H1 (cell line): ENCODE measurements around the gene PLCXD1.

Experiments used
- EZH2 ChIP-seq: fragments of 200-600 bp; sonication (generic); IDR thresholded peaks from 2 replicates; pipeline ENCODE4 v1.7.1; 2012; ENCODE audit warnings: low read depth, mild to moderate bottlenecking, moderate library complexity, low read length, inconsistent platforms; ENCODE audit not compliant: severe bottlenecking
- GABPA ChIP-seq: IDR thresholded peaks from 2 replicates; pipeline ENCODE4 v1.6.1; 2011; ENCODE audit warnings: mild to moderate bottlenecking, low read length, moderate library complexity, borderline replicate concordance; ENCODE audit not compliant: insufficient read depth
- JUN ChIP-seq: IDR thresholded peaks from 2 replicates; pipeline ENCODE4 v1.6.1; 2011; ENCODE audit warnings: low read depth, mild to moderate bottlenecking, improper control_type of control experiment, low read length
- MAFK ChIP-seq: IDR thresholded peaks from 2 replicates; pipeline ENCODE4 v1.6.1; 2012; ENCODE audit warnings: low read depth, mild to moderate bottlenecking, improper control_type of control experiment, low read length
- POLR2A ChIP-seq, 2 experiments: IDR thresholded peaks; 1 replicate in 1 of 2; 2 replicates in 1 of 2; pipeline ENCODE4 v1.6.1; 2011; ENCODE audit warnings: low read depth in 2 of 2, low read length in 2 of 2, mild to moderate bottlenecking in 2 of 2; ENCODE audit errors: control extremely low read depth in 1 of 2
- RFX5 ChIP-seq: IDR thresholded peaks from 2 replicates; pipeline ENCODE4 v1.6.1; 2011; ENCODE audit warnings: low read depth, low read length, improper control_type of control experiment, borderline replicate concordance
- SP1 ChIP-seq: IDR thresholded peaks from 2 replicates; pipeline ENCODE4 v1.6.1; 2011; ENCODE audit warnings: low read depth, low read length
- YY1 ChIP-seq: IDR thresholded peaks from 2 replicates; pipeline ENCODE4 v1.6.1; 2011; ENCODE audit warnings: low read depth, mild to moderate bottlenecking, low read length
- TF ChIP-seq, protein P1 (sequence below), 3 experiments: IDR thresholded peaks; 1 replicate in 2 of 3; 2 replicates in 1 of 3; pipeline versions ENCODE4 v1.5.1 to v1.6.1; 2011; ENCODE audit warnings: low read length in 3 of 3, mild to moderate bottlenecking in 3 of 3, inconsistent platforms in 2 of 3, low read depth in 1 of 3, moderate library complexity in 1 of 3; ENCODE audit not compliant: insufficient read depth in 1 of 3; ENCODE audit errors: control extremely low read depth in 1 of 3
- TF ChIP-seq, protein P2 (sequence below): IDR thresholded peaks from 2 replicates; pipeline ENCODE4 v1.6.1; 2012; ENCODE audit warnings: inconsistent platforms

DNA sequence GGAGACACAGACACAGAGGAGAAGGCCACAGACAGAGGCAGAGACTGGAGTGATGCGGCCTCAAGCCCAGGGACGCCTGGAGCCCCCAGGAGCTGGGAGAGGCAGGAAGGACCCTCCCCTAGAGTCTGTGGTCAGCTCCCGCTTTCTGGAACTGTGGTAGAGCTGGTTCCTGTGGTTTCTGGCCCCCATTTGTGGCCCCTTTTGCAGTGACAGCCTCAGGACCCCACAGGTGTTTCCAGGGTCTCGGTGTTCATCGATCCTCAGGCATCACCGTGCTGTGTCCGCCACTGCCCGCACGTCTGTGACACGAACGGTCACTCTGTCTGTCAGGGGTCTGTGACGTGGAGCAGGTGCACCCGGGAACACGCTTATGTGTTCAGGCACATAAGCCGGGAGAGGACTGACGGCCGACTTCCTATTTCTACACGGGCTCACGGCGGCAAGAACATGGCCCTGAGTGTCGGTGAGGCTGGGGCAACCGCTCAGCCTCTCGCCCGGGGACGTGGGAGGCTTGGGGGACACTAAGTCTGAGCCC, 29.5 kb downstream of the PLCXD1 start:
- TF ChIP-seq, protein P1, sequence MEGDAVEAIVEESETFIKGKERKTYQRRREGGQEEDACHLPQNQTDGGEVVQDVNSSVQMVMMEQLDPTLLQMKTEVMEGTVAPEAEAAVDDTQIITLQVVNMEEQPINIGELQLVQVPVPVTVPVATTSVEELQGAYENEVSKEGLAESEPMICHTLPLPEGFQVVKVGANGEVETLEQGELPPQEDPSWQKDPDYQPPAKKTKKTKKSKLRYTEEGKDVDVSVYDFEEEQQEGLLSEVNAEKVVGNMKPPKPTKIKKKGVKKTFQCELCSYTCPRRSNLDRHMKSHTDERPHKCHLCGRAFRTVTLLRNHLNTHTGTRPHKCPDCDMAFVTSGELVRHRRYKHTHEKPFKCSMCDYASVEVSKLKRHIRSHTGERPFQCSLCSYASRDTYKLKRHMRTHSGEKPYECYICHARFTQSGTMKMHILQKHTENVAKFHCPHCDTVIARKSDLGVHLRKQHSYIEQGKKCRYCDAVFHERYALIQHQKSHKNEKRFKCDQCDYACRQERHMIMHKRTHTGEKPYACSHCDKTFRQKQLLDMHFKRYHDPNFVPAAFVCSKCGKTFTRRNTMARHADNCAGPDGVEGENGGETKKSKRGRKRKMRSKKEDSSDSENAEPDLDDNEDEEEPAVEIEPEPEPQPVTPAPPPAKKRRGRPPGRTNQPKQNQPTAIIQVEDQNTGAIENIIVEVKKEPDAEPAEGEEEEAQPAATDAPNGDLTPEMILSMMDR (IDR thresholded peaks at IDR 0.05; ENCODE audit: control extremely low read depth in 1 of 3, insufficient read depth in 1 of 3, low read depth in 1 of 3, low read length in 3 of 3) = no peak
- TF ChIP-seq, protein P2, sequence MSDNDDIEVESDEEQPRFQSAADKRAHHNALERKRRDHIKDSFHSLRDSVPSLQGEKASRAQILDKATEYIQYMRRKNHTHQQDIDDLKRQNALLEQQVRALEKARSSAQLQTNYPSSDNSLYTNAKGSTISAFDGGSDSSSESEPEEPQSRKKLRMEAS = no peak
- no peak for TF ChIP-seq YY1
- TF ChIP-seq GABPA = no peak
- no peak for TF ChIP-seq MAFK
- no peak for TF ChIP-seq RFX5
- TF ChIP-seq JUN = no peak
- TF ChIP-seq EZH2 = no peak
- no peak for TF ChIP-seq SP1
- TF ChIP-seq POLR2A (IDR thresholded peaks at IDR 0.05; ENCODE audit: control extremely low read depth in 1 of 2, low read depth in 2 of 2, low read length in 2 of 2) = no peak
